NB4 (cell line): ENCODE results near the gene LGALS8.

Experiments
- DNase-seq: peaks from one replicate; pipeline ENCODE4 v3.0.0; 2010; ENCODE audit warnings: low read depth
- H3K4me3 ChIP-seq: one replicate; pipeline ENCODE4 v1.5.1; 2011; ENCODE audit warnings: mild to moderate bottlenecking, low read depth, low read length, moderate library complexity
- MYC ChIP-seq: IDR thresholded peaks from 2 replicates; pipeline ENCODE4 v1.6.1; 2011; ENCODE audit warnings: low read depth, low read length
- POLR2A ChIP-seq: IDR thresholded peaks from 2 replicates; pipeline ENCODE4 v1.6.1; 2011; ENCODE audit warnings: mild to moderate bottlenecking; ENCODE audit not compliant: insufficient read length; ENCODE audit errors: extremely low read depth
- TF ChIP-seq, protein P1 (sequence below): IDR thresholded peaks from 2 replicates; pipeline ENCODE4 v1.6.1; 2011; ENCODE audit warnings: low read depth, low read length
- TF ChIP-seq, protein P2 (sequence below): IDR thresholded peaks from one replicate; pipeline ENCODE4 v1.5.1; 2012; ENCODE audit warnings: low read depth, low read length

The LGALS8 gene

DNA sequence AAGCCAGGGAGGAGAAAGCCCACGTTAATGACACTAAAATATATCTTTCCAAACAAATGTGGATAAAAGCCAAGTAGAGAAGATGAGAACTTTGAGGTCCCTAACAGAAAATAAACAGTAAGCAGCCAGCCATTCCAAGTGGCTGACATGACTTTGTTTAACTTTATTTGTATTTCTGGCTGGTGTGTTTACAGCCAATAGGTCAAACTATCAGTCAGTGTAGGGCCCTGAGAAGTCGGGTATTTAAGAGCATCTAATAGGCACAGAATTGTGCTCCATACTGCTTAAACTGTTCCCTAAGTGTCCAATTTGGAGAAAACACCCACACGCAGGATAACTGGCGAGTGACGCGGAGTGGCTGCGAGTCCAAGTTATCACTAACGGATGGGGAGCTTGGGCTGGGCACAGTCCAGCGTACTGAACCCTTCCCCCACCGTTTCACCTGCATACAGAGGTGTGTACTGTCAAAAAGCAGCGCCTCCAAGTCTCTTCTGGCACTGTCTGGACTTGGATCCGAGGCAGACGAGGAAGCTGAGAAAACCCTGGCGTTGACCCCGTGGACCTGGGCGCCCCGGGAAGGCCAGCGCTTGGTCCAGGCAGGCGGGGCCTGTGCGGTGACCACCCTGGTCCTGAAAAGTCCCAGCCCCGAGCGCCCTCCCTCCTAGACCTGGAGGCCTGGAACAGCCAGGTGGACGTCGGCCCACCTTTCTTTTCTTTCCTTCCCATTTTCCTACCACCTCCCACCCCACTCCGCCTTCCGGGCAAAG is 662 bp upstream of the LGALS8 start:
- no peak overlapping the region for H3K4me3 ChIP-seq
- TF ChIP-seq, protein P1, sequence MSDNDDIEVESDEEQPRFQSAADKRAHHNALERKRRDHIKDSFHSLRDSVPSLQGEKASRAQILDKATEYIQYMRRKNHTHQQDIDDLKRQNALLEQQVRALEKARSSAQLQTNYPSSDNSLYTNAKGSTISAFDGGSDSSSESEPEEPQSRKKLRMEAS: no peak
- no peak for TF ChIP-seq POLR2A
- no peak for TF ChIP-seq MYC
- TF ChIP-seq, protein P2, sequence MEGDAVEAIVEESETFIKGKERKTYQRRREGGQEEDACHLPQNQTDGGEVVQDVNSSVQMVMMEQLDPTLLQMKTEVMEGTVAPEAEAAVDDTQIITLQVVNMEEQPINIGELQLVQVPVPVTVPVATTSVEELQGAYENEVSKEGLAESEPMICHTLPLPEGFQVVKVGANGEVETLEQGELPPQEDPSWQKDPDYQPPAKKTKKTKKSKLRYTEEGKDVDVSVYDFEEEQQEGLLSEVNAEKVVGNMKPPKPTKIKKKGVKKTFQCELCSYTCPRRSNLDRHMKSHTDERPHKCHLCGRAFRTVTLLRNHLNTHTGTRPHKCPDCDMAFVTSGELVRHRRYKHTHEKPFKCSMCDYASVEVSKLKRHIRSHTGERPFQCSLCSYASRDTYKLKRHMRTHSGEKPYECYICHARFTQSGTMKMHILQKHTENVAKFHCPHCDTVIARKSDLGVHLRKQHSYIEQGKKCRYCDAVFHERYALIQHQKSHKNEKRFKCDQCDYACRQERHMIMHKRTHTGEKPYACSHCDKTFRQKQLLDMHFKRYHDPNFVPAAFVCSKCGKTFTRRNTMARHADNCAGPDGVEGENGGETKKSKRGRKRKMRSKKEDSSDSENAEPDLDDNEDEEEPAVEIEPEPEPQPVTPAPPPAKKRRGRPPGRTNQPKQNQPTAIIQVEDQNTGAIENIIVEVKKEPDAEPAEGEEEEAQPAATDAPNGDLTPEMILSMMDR: no peak
- no peak for DNase-seq

DNA sequence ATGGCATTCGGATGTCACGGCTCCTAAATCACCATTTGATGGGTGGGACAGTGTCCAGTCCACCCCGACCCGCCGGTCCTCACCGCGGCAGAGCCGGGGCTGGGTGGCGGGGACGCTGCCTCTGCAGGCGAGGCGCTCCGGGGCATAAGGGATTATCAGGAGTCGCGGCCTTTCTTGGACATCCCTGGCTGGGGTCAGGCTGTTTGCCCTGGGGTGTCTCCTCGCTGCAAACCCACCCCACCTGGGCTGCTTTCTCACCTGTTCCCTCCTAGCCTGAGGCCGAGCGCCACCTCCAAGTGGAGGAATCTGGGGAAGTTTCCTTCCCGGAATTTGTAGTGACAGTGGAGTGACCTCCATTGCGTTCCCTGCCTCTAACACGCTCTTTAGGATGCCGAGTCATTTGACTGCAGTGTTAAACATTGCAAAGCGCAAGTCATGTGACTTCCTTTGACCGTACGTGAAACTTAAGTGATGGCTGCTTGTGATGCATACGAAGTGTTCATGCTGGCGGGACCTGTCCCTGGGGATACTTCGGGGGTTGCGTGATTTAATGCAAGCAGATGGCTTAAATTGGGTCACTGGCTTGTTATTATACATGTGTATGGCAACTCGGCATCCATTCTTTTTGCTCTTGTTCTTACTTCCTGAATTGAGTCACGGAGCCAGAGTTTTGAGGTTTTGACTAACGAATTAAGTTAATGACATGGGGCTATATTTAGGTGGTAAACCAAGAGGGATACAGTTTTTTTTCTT is 536 bp downstream of the LGALS8 start:
- TF ChIP-seq, protein P1: no peak
- no peak for TF ChIP-seq MYC
- no peak for TF ChIP-seq POLR2A
- TF ChIP-seq, protein P2: no peak
- H3K4me3 ChIP-seq: peak overlapping the region; percentile 85
- DNase-seq: peak; percentile 84

DNA sequence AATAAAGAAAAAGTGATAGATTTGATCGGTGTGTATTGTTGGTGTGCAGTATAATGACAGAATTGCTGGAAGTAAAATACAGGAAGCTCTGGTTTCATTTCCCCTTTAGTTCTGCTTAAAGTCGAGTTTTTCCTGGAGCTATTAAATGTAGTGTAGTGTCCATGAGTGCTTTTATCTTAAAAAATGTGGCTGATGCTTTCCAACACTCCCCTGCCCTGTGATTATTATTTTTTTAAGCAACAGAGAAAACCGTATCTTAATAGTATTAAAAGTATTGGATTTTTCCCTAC is 1.1 kb downstream of the LGALS8 start:
- DNase-seq: no peak
- no peak for TF ChIP-seq POLR2A
- TF ChIP-seq MYC: no peak
- TF ChIP-seq, protein P2: no peak
- TF ChIP-seq, protein P1: no peak
- H3K4me3 ChIP-seq: peak overlapping the region; percentile 85

DNA sequence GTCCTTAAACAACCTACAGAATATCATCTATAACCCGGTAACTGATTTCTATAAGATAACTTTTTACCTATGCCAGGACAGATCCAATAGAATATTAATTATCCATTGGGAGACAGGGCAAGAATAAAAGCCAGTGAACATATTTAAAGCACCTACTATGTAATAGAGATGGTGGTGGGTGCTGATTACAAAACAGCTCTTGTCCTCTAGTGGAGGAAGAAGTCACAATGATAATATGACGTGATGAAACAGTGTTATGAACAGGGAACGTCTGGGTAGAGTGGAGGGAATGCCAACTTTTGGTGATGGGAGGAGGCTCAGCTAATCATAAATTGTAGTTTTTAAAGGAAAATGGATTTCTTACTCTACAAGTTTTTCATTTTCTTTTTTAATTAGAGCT is 2.3 kb downstream of the LGALS8 start:
- H3K4me3 ChIP-seq: no peak overlapping the region
- no peak for DNase-seq
- no peak for TF ChIP-seq POLR2A
- TF ChIP-seq, protein P1: no peak
- TF ChIP-seq, protein P2: no peak
- no peak for TF ChIP-seq MYC

DNA sequence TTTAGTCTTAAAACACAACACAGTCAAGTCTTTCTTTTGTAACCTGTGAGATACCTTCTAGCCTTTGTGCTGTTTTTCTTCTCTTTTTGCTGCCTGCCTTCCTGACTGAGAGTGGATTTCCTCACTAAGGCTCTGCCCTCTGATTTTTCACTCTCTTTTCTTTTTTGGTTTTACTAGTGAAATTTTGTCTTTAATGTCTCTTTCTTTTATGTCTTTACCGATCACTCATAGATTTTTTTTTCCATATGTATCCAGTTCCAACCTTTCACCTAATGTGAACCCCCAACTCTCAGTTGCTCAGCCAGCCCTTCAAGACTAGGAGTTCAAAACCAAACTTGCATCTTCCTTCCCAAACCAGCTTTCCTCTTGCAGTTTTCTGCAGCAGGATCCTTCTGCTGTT is 6.5 kb downstream of the LGALS8 start:
- TF ChIP-seq MYC: no peak
- no peak for TF ChIP-seq POLR2A
- TF ChIP-seq, protein P1: no peak
- TF ChIP-seq, protein P2: no peak
- H3K4me3 ChIP-seq: no peak overlapping the region
- no peak for DNase-seq
